H9 (cell line): ENCODE data around the gene IGF2BP3. TPM values are rescaled to one million over a fixed set of nuclear protein-coding genes. Genes with fewer than 3 reads are reported as not detected.

Source experiments
- DNase-seq: peaks from one replicate; pipeline ENCODE4 v3.0.0-alpha.2; 2017
- H2AFZ ChIP-seq: one replicate; pipeline ENCODE4 v1.6.1; 2013; ENCODE audit warnings: mild to moderate bottlenecking, low read length, control low read depth, moderate library complexity
- H2AK5ac ChIP-seq: 2 replicates; pipeline ENCODE4 v1.6.1; 2013; ENCODE audit warnings: low read length, control low read depth, mixed read lengths; ENCODE audit not compliant: insufficient read length
- H2BK120ac ChIP-seq: one replicate; pipeline ENCODE4 v1.6.1; 2013; ENCODE audit warnings: low read depth, mild to moderate bottlenecking, low read length, control low read depth, inconsistent platforms; ENCODE audit not compliant: poor library complexity, severe bottlenecking
- H2BK12ac ChIP-seq: 2 replicates; pipeline ENCODE4 v1.6.1; 2013; ENCODE audit warnings: low read length, control low read depth, mixed read lengths, low read depth; ENCODE audit not compliant: insufficient read length
- H2BK15ac ChIP-seq: 2 replicates; pipeline ENCODE4 v1.6.1; 2013; ENCODE audit warnings: low read depth, low read length, control low read depth
- H2BK20ac ChIP-seq: one replicate; pipeline ENCODE4 v1.6.1; 2013; ENCODE audit warnings: low read depth, mild to moderate bottlenecking, low read length, control low read depth, inconsistent platforms; ENCODE audit not compliant: poor library complexity, severe bottlenecking
- H2BK5ac ChIP-seq: 2 replicates; pipeline ENCODE4 v1.6.1; 2013; ENCODE audit warnings: low read length, control low read depth, mixed read lengths; ENCODE audit not compliant: insufficient read length
- H3K14ac ChIP-seq: 2 replicates; pipeline ENCODE4 v1.6.1; 2013; ENCODE audit warnings: low read length, control low read depth; ENCODE audit not compliant: insufficient read depth
- H3K18ac ChIP-seq: 2 replicates; pipeline ENCODE4 v1.6.1; 2013; ENCODE audit warnings: low read depth, mild to moderate bottlenecking, mixed read lengths, low read length, control low read depth; ENCODE audit not compliant: insufficient read length
- H3K23ac ChIP-seq: 2 replicates; pipeline ENCODE4 v1.6.1; 2013; ENCODE audit warnings: low read length, control low read depth, mixed read lengths, low read depth; ENCODE audit not compliant: insufficient read length
- H3K23me2 ChIP-seq: 2 replicates; pipeline ENCODE4 v1.6.1; 2013; ENCODE audit warnings: low read depth, mild to moderate bottlenecking, mixed read lengths, low read length, control low read depth; ENCODE audit not compliant: insufficient read length, poor library complexity, severe bottlenecking
- H3K27ac ChIP-seq: 2 replicates; pipeline ENCODE4 v1.5.1; 2013; ENCODE audit warnings: low read length, control low read depth, mixed read lengths, low read depth; ENCODE audit not compliant: insufficient read length
- H3K27me3 ChIP-seq: 2 replicates; pipeline ENCODE4 v1.6.1; 2013; ENCODE audit warnings: low read length, control low read depth, inconsistent platforms; ENCODE audit not compliant: insufficient read depth
- H3K4ac ChIP-seq: 2 replicates; pipeline ENCODE4 v1.6.1; 2013; ENCODE audit warnings: low read depth, mild to moderate bottlenecking, control low read depth, inconsistent platforms, low read length, moderate library complexity
- H3K4me1 ChIP-seq: 2 replicates; pipeline ENCODE4 v1.6.1; 2013; ENCODE audit warnings: low read length, control low read depth, inconsistent platforms; ENCODE audit not compliant: insufficient read depth
- H3K4me2 ChIP-seq: 2 replicates; pipeline ENCODE4 v1.6.1; 2013; ENCODE audit warnings: low read length, control low read depth, mixed read lengths; ENCODE audit not compliant: insufficient read length, insufficient read depth
- H3K56ac ChIP-seq: 2 replicates; pipeline ENCODE4 v1.6.1; 2013; ENCODE audit warnings: low read depth, mild to moderate bottlenecking, mixed read lengths, low read length, control low read depth; ENCODE audit not compliant: insufficient read length
- H3K79me1 ChIP-seq: 2 replicates; pipeline ENCODE4 v1.6.1; 2013; ENCODE audit warnings: low read depth, mild to moderate bottlenecking, moderate library complexity, low read length, control low read depth, inconsistent platforms; ENCODE audit not compliant: insufficient read depth, poor library complexity, severe bottlenecking
- H3K79me2 ChIP-seq: 2 replicates; pipeline ENCODE4 v1.6.1; 2013; ENCODE audit warnings: low read length, control low read depth, inconsistent platforms; ENCODE audit not compliant: insufficient read depth
- H3K9ac ChIP-seq: 2 replicates; pipeline ENCODE4 v1.6.1; 2013; ENCODE audit warnings: low read length, control low read depth, mixed read lengths; ENCODE audit not compliant: insufficient read length; ENCODE audit errors: extremely low read depth
- H3K9me3 ChIP-seq: one replicate; pipeline ENCODE4 v1.6.1; 2013; ENCODE audit warnings: low read depth, low read length, inconsistent platforms; ENCODE audit not compliant: control insufficient read depth
- H3T11ph ChIP-seq: one replicate; pipeline ENCODE4 v1.6.1; 2013; ENCODE audit warnings: mild to moderate bottlenecking, low read length, control low read depth, inconsistent platforms
- H4K20me1 ChIP-seq: one replicate; pipeline ENCODE4 v1.6.1; 2013; ENCODE audit not compliant: control insufficient read depth, insufficient read length, insufficient read depth
- H4K5ac ChIP-seq: 2 replicates; pipeline ENCODE4 v1.6.1; 2013; ENCODE audit warnings: low read depth, mild to moderate bottlenecking, mixed read lengths, low read length, control low read depth; ENCODE audit not compliant: insufficient read length
- H4K8ac ChIP-seq: replicated peaks from 2 replicates; pipeline ENCODE4 v1.6.1; 2013; ENCODE audit warnings: low read length, control low read depth, mixed read lengths, low read depth; ENCODE audit not compliant: insufficient read length
- H4K91ac ChIP-seq: 2 replicates; pipeline ENCODE4 v1.6.1; 2013; ENCODE audit warnings: low read depth, mild to moderate bottlenecking, moderate library complexity, mixed read lengths, low read length, control low read depth; ENCODE audit not compliant: insufficient read length
- H3K27ac Mint-ChIP-seq, 3 experiments: 2 replicates in 2 of 3; 3 replicates in 1 of 3; pipeline ENCODE4 v1.8.0; 2020 to 2021; ENCODE audit warnings: mixed read lengths in 3 of 3, mild to moderate bottlenecking in 1 of 3, moderate library complexity in 1 of 3
- H3K27me3 Mint-ChIP-seq: 2 replicates; pipeline ENCODE4 v1.8.0; 2021; ENCODE audit warnings: low read depth, mild to moderate bottlenecking, moderate library complexity, mixed read lengths
- H3K36me3 Mint-ChIP-seq, 3 experiments: 2 replicates in 2 of 3; 3 replicates in 1 of 3; pipeline ENCODE4 v1.8.0; 2020 to 2021; ENCODE audit warnings: low read depth in 3 of 3, mixed read lengths in 3 of 3; ENCODE audit not compliant: insufficient read depth in 1 of 3
- H3K4me1 Mint-ChIP-seq, 2 experiments: 2 replicates each; pipeline ENCODE4 v1.8.0; 2020; ENCODE audit warnings: mixed read lengths in 2 of 2
- H3K4me3 Mint-ChIP-seq, 2 experiments: 2 replicates in 1 of 2; 3 replicates in 1 of 2; pipeline ENCODE4 v1.8.0; 2020 to 2021; ENCODE audit warnings: mild to moderate bottlenecking in 2 of 2, mixed read lengths in 2 of 2, moderate library complexity in 1 of 2
- H3K9me3 Mint-ChIP-seq, 2 experiments: 2 replicates in 1 of 2; 3 replicates in 1 of 2; pipeline ENCODE4 v1.8.0; 2020; ENCODE audit warnings: mild to moderate bottlenecking in 2 of 2, mixed read lengths in 2 of 2, moderate library complexity in 1 of 2
- WGBS: extraction: QIAGEN DNeasy Blood & Tissue Kit; methylation state at CpG from one replicate; pipeline ENCODE4 v1.1.7; 2013; ENCODE audit warnings: missing lambda C conversion rate, low lambda C conversion rate, mixed read lengths; ENCODE audit not compliant: insufficient read length; ENCODE audit errors: extremely low coverage; 5-methylcytosine and 5-hydroxymethylcytosine counted together
- total RNA-seq: library from RNA; stranded (reverse); gene quantifications from 2 replicates; pipeline ENCODE4 v1.2.1, GENCODE V29; 2021
- TF ChIP-seq, protein P1 (sequence below): fragments of 200-600 bp; sonication (generic); conservative IDR thresholded peaks from 3 replicates; pipeline ENCODE4 v1.8.0; 2021; ENCODE audit warnings: antibody characterized with exemption, mild to moderate bottlenecking

Gene IGF2BP3
- total RNA-seq, 1 experiment from 2014 or later, result 197 TPM

- H3K27me3 Mint-ChIP-seq, result no peaks in the 10 kb centered on the region
- no peak for DNase-seq
- Histone ChIP-seq H2BK12ac (no peak overlapping the region), H3K56ac (no peak overlapping the region), H3K79me1 (peaks cover 4% of the 10 kb centered on the region), H3K9ac (no peak overlapping the region), H3K14ac (no peak overlapping the region), H3K4me1 (no peaks in the 10 kb centered on the region), H3K79me2 (peaks cover 44% of the 10 kb centered on the region; the same call in 1 of the 2 replicates), H2BK15ac (no peak overlapping the region), H3K4me2 (no peak overlapping the region), H3T11ph (no peak overlapping the region), H2BK120ac (no peak overlapping the region), H2AK5ac (no peak overlapping the region), H4K8ac (no peak overlapping the region), H2AFZ (no peak overlapping the region), H3K23ac (no peak overlapping the region), H3K4ac (no peak overlapping the region), H3K27me3 (no peaks in the 10 kb centered on the region), H3K27ac (no peak overlapping the region), H4K5ac (no peak overlapping the region), H3K18ac (no peak overlapping the region), H4K20me1 (no peaks in the 10 kb centered on the region), H4K91ac (no peak overlapping the region), H2BK5ac (no peak overlapping the region), H3K23me2 (no peaks in the 10 kb centered on the region), H3K9me3 (no peaks in the 10 kb centered on the region), H2BK20ac (no peak overlapping the region)
- 0 out of 7 replicates have a peak overlapping the region, but pooled peaks of 1 of the 3 experiments have one; percentile 24 for H3K27ac Mint-ChIP-seq
- H3K9me3 Mint-ChIP-seq, result no peaks in the 10 kb centered on the region; a peak in 2 of 5 replicates
- H3K36me3 Mint-ChIP-seq, result peaks cover 16 to 52% (median 48%) of the 10 kb centered on the region in 3 experiments
- TF ChIP-seq, protein P1, sequence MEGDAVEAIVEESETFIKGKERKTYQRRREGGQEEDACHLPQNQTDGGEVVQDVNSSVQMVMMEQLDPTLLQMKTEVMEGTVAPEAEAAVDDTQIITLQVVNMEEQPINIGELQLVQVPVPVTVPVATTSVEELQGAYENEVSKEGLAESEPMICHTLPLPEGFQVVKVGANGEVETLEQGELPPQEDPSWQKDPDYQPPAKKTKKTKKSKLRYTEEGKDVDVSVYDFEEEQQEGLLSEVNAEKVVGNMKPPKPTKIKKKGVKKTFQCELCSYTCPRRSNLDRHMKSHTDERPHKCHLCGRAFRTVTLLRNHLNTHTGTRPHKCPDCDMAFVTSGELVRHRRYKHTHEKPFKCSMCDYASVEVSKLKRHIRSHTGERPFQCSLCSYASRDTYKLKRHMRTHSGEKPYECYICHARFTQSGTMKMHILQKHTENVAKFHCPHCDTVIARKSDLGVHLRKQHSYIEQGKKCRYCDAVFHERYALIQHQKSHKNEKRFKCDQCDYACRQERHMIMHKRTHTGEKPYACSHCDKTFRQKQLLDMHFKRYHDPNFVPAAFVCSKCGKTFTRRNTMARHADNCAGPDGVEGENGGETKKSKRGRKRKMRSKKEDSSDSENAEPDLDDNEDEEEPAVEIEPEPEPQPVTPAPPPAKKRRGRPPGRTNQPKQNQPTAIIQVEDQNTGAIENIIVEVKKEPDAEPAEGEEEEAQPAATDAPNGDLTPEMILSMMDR, result no peak
- no peak overlapping the region for H3K4me3 Mint-ChIP-seq
- WGBS, result no CpG with 5 or more reads among the region's 1 CpG
- peaks cover 4 to 16% of the 10 kb centered on the region in 2 experiments for H3K4me1 Mint-ChIP-seq
These were observed 26.3 kb downstream of the IGF2BP3 start for GRCh38 chr7:23443974-23444373.
